Measurements from ENCODE around the gene FER1L5.

FER1L5 gene

GRCh38 chr2:96690306-96691021 lies 47.9 kb downstream of the FER1L5 start:
- DNase-seq = peak; percentile 93 to 94
- peak overlapping the region; percentile 66 for H4K91ac ChIP-seq (ENCODE audit: low read depth, low read length)
- peak overlapping the region; percentile 16 for H3K4ac ChIP-seq (ENCODE audit: low read depth, low read length)
- no peak overlapping the region for H3K4me2 ChIP-seq (ENCODE audit: low read length)
- H3K4me3 ChIP-seq (ENCODE audit: low read depth, low read length) = no peak overlapping the region
- no peak overlapping the region for H3K23ac ChIP-seq (ENCODE audit: low read length)
- no peaks in the 10 kb centered on the region for H3K36me3 ChIP-seq (ENCODE audit: control insufficient read depth in 1 of 2, insufficient read depth in 2 of 2, low read length in 2 of 2)
- H2BK12ac ChIP-seq (ENCODE audit: low read length) = peak overlapping the region; percentile 10
- H3K79me2 ChIP-seq (ENCODE audit: control insufficient read depth, insufficient read depth, low read length, poor library complexity) = no peaks in the 10 kb centered on the region
- H2AK5ac ChIP-seq (ENCODE audit: low read length) = no peak overlapping the region
- H3K9ac ChIP-seq (ENCODE audit: low read length) = no peak overlapping the region
- peak overlapping the region; percentile 56 for H3K14ac ChIP-seq (ENCODE audit: low read length)
- no peak overlapping the region for H3K18ac ChIP-seq (ENCODE audit: low read length)
- peaks cover 0 to 8% of the 10 kb centered on the region in 2 experiments for H3K4me1 ChIP-seq (ENCODE audit: control insufficient read depth in 1 of 2, insufficient read depth in 2 of 2, low read length in 2 of 2)
- peaks cover 9% of the 10 kb centered on the region for H3K79me1 ChIP-seq (ENCODE audit: low read length)
- H4K8ac ChIP-seq (ENCODE audit: low read depth, low read length) = no peak overlapping the region
- no peak overlapping the region for H4K12ac ChIP-seq (ENCODE audit: low read depth, low read length)
- peaks cover 2% of the 10 kb centered on the region for H3K9me3 ChIP-seq (ENCODE audit: insufficient read depth, low read depth, low read length)
- no peak overlapping the region for H3K27ac ChIP-seq (ENCODE audit: low read depth, low read length)
- WGBS (ENCODE audit: extremely low coverage, insufficient coverage, insufficient read length) = no CpG with 5 or more reads among the region's 16 CpGs
- H2AFZ ChIP-seq (ENCODE audit: insufficient read depth, low read length, poor library complexity) = no peak overlapping the region
- H3K27me3 ChIP-seq (ENCODE audit: insufficient read depth, low read length) = no peaks in the 10 kb centered on the region
- peak overlapping the region; percentile 10 for H2BK120ac ChIP-seq (ENCODE audit: insufficient read depth, low read length, poor library complexity)
- H2BK5ac ChIP-seq (ENCODE audit: low read depth, low read length, poor library complexity) = peak overlapping the region; percentile 13

- H3K14ac ChIP-seq (ENCODE audit: low read length) = peak overlapping the region; percentile 37
- H3K9ac ChIP-seq (ENCODE audit: low read length) = no peak overlapping the region
- H3K79me2 ChIP-seq (ENCODE audit: control insufficient read depth, insufficient read depth, low read length, poor library complexity) = no peaks in the 10 kb centered on the region
- no peak overlapping the region for H3K23ac ChIP-seq (ENCODE audit: low read length)
- no peak for DNase-seq
- no peak overlapping the region for H3K27ac ChIP-seq (ENCODE audit: low read depth, low read length)
- WGBS (ENCODE audit: extremely low coverage, insufficient coverage, insufficient read length) = no CpG with 5 or more reads among the region's 30 CpGs
- H3K4me2 ChIP-seq (ENCODE audit: low read length) = no peak overlapping the region
- H4K91ac ChIP-seq (ENCODE audit: low read depth, low read length) = peak overlapping the region; percentile 55
- H3K4ac ChIP-seq (ENCODE audit: low read depth, low read length) = no peak overlapping the region
- H3K4me3 ChIP-seq (ENCODE audit: low read depth, low read length) = no peak overlapping the region
- no peaks in the 10 kb centered on the region for H3K36me3 ChIP-seq (ENCODE audit: control insufficient read depth in 1 of 2, insufficient read depth in 2 of 2, low read length in 2 of 2)
- H4K12ac ChIP-seq (ENCODE audit: low read depth, low read length) = no peak overlapping the region
- peaks cover 0 to 8% of the 10 kb centered on the region in 2 experiments for H3K4me1 ChIP-seq (ENCODE audit: control insufficient read depth in 1 of 2, insufficient read depth in 2 of 2, low read length in 2 of 2)
- H2BK5ac ChIP-seq (ENCODE audit: low read depth, low read length, poor library complexity) = no peak overlapping the region
- H2AK5ac ChIP-seq (ENCODE audit: low read length) = peak overlapping the region; percentile 53
- H3K9me3 ChIP-seq (ENCODE audit: insufficient read depth, low read depth, low read length) = peaks cover 4% of the 10 kb centered on the region
- H2BK12ac ChIP-seq (ENCODE audit: low read length) = no peak overlapping the region
- no peaks in the 10 kb centered on the region for H3K27me3 ChIP-seq (ENCODE audit: insufficient read depth, low read length)
- H2BK120ac ChIP-seq (ENCODE audit: insufficient read depth, low read length, poor library complexity) = peak overlapping the region; percentile 3
- H4K8ac ChIP-seq (ENCODE audit: low read depth, low read length) = peak overlapping the region; percentile 39
- no peak overlapping the region for H3K18ac ChIP-seq (ENCODE audit: low read length)
- no peak overlapping the region for H2AFZ ChIP-seq (ENCODE audit: insufficient read depth, low read length, poor library complexity)
- peaks cover 9% of the 10 kb centered on the region for H3K79me1 ChIP-seq (ENCODE audit: low read length)
Measured at GRCh38 chr2:96691022-96691612, 48.6 kb downstream of the FER1L5 start.

- no peak overlapping the region for H3K27ac ChIP-seq (ENCODE audit: low read depth, low read length)
- H4K12ac ChIP-seq (ENCODE audit: low read depth, low read length) = no peak overlapping the region
- H3K14ac ChIP-seq (ENCODE audit: low read length) = no peak overlapping the region
- H3K79me2 ChIP-seq (ENCODE audit: control insufficient read depth, insufficient read depth, low read length, poor library complexity) = no peaks in the 10 kb centered on the region
- H3K4me2 ChIP-seq (ENCODE audit: low read length) = no peak overlapping the region
- peaks cover 0 to 8% of the 10 kb centered on the region in 2 experiments for H3K4me1 ChIP-seq (ENCODE audit: control insufficient read depth in 1 of 2, insufficient read depth in 2 of 2, low read length in 2 of 2)
- H3K9ac ChIP-seq (ENCODE audit: low read length) = no peak overlapping the region
- H3K9me3 ChIP-seq (ENCODE audit: insufficient read depth, low read depth, low read length) = peaks cover 4% of the 10 kb centered on the region
- H3K79me1 ChIP-seq (ENCODE audit: low read length) = peaks cover 9% of the 10 kb centered on the region
- no peak overlapping the region for H2BK5ac ChIP-seq (ENCODE audit: low read depth, low read length, poor library complexity)
- H2AK5ac ChIP-seq (ENCODE audit: low read length) = no peak overlapping the region
- H2AFZ ChIP-seq (ENCODE audit: insufficient read depth, low read length, poor library complexity) = no peak overlapping the region
- DNase-seq = no peak
- H3K4ac ChIP-seq (ENCODE audit: low read depth, low read length) = no peak overlapping the region
- no peak overlapping the region for H2BK12ac ChIP-seq (ENCODE audit: low read length)
- H3K18ac ChIP-seq (ENCODE audit: low read length) = no peak overlapping the region
- H3K23ac ChIP-seq (ENCODE audit: low read length) = no peak overlapping the region
- H2BK120ac ChIP-seq (ENCODE audit: insufficient read depth, low read length, poor library complexity) = no peak overlapping the region
- H3K36me3 ChIP-seq (ENCODE audit: control insufficient read depth in 1 of 2, insufficient read depth in 2 of 2, low read length in 2 of 2) = no peaks in the 10 kb centered on the region
- H3K4me3 ChIP-seq (ENCODE audit: low read depth, low read length) = no peak overlapping the region
- H4K91ac ChIP-seq (ENCODE audit: low read depth, low read length) = no peak overlapping the region
- no peak overlapping the region for H4K8ac ChIP-seq (ENCODE audit: low read depth, low read length)
- no peaks in the 10 kb centered on the region for H3K27me3 ChIP-seq (ENCODE audit: insufficient read depth, low read length)
- WGBS (ENCODE audit: extremely low coverage, insufficient coverage, insufficient read length) = no CpG with 5 or more reads among the region's 14 CpGs
Measured at GRCh38 chr2:96692094-96692971, 49.8 kb downstream of the FER1L5 start.

- Histone ChIP-seq H4K91ac (ENCODE audit: low read depth, low read length) (no peak overlapping the region), H2BK5ac (ENCODE audit: low read depth, low read length, poor library complexity) (no peak overlapping the region), H3K36me3 (ENCODE audit: control insufficient read depth in 1 of 2, insufficient read depth in 2 of 2, low read length in 2 of 2) (no peaks in the 10 kb centered on the region), H3K79me2 (ENCODE audit: control insufficient read depth, insufficient read depth, low read length, poor library complexity) (no peaks in the 10 kb centered on the region), H3K4me1 (ENCODE audit: control insufficient read depth in 1 of 2, insufficient read depth in 2 of 2, low read length in 2 of 2) (peaks cover 0 to 8% of the 10 kb centered on the region in 2 experiments), H2BK12ac (ENCODE audit: low read length) (no peak overlapping the region), H3K9ac (ENCODE audit: low read length) (no peak overlapping the region), H2AK5ac (ENCODE audit: low read length) (no peak overlapping the region), H3K27ac (ENCODE audit: low read depth, low read length) (no peak overlapping the region), H3K4me3 (ENCODE audit: low read depth, low read length) (no peak overlapping the region), H3K14ac (ENCODE audit: low read length) (no peak overlapping the region), H4K12ac (ENCODE audit: low read depth, low read length) (no peak overlapping the region), H2BK120ac (ENCODE audit: insufficient read depth, low read length, poor library complexity) (no peak overlapping the region), H3K4ac (ENCODE audit: low read depth, low read length) (no peak overlapping the region), H3K18ac (ENCODE audit: low read length) (no peak overlapping the region), H3K9me3 (ENCODE audit: insufficient read depth, low read depth, low read length) (peaks cover 4% of the 10 kb centered on the region), H2AFZ (ENCODE audit: insufficient read depth, low read length, poor library complexity) (no peak overlapping the region), H3K23ac (ENCODE audit: low read length) (no peak overlapping the region), H3K27me3 (ENCODE audit: insufficient read depth, low read length) (no peaks in the 10 kb centered on the region), H3K4me2 (ENCODE audit: low read length) (no peak overlapping the region), H4K8ac (ENCODE audit: low read depth, low read length) (no peak overlapping the region), H3K79me1 (ENCODE audit: low read length) (peaks cover 9% of the 10 kb centered on the region)
- no peak for DNase-seq
- no CpG with 5 or more reads among the region's 14 CpGs for WGBS (ENCODE audit: extremely low coverage, insufficient coverage, insufficient read length)
Measured at GRCh38 chr2:96693286-96694200, 51.0 kb downstream of the FER1L5 start.

Measured in trophoblast cell (in vitro differentiated cells and primary cell).